Activated naive CD4-positive, alpha-beta T cell (primary cell): ENCODE data around the gene ABLIM2.

Source experiments
- DNase-seq, 4 experiments: peaks; one replicate each; lab custom pipeline; 2025; lab: John Stamatoyannopoulos, UW

Gene ABLIM2

GRCh38 chr4:8103421-8104390, 54.9 kb downstream of the ABLIM2 start:
- no peak for DNase-seq

DNA sequence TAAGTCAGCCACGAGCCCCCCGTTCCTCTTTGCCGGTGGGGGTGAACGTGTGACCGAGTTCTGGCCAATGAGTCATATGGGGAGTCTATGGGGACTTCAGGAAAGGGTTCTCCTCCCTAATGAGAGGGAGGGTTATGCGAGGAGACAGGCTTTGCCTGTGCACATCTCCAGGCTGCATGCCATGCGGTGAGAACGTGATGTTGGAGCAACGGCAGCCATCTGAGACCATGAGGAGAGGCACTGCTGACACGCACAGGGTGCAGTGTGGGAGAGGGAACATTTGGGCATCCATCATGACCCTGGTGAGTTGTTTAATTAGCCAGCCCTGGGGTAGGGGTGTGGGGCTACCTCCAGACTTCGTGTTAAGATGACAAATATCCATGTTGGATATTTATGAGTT, 55.8 kb downstream of the ABLIM2 start:
- DNase-seq: no peak

GRCh38 chr4:8102076-8102355, 56.6 kb downstream of the ABLIM2 start:
- DNase-seq: no peak

GRCh38 chr4:8101213-8102075, 57.2 kb downstream of the ABLIM2 start:
- no peak for DNase-seq

DNA sequence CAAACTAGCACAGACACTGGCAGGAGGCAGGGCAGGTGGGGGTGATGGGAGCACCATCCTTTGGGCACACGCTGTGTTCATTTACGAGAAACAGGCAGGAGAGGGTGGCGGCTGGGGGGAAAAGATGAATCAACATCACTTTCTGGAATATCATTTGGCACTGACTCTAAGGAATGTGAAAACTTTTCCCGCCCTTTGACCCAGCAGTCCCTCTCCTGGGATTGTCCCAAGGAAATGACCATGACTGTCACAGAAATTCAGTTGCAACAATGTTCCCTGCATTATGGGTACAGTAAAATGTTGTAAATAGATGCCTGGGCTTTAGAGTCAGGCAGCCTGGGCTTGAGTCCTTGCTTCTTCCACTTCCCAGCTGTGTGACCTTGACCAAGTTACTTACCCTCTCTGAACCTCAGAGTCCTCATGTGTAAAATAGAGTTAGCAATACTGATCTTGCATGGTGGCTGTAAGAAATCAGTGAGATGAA, 58.6 kb downstream of the ABLIM2 start:
- no peak for DNase-seq

DNA sequence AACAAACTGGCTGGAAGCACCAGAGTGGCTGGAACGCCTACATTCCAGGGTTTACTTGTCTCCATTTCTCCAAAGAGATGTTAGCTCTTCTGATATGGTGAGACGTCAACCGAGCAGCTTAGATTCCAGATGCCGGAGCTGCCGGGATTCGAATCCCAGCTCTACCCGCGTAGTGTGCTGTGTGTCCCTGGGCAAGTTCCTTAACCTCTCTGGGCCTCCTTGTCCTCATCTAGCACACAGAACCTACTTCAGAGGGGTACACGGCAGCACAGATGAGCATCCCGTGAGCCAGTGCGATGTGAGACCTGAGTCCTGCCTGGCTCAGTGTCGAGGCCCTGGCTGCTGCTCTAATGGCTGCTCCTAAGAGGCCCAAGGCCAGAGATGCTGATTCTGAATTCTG, 60.1 kb downstream of the ABLIM2 start:
- no peak for DNase-seq

DNA sequence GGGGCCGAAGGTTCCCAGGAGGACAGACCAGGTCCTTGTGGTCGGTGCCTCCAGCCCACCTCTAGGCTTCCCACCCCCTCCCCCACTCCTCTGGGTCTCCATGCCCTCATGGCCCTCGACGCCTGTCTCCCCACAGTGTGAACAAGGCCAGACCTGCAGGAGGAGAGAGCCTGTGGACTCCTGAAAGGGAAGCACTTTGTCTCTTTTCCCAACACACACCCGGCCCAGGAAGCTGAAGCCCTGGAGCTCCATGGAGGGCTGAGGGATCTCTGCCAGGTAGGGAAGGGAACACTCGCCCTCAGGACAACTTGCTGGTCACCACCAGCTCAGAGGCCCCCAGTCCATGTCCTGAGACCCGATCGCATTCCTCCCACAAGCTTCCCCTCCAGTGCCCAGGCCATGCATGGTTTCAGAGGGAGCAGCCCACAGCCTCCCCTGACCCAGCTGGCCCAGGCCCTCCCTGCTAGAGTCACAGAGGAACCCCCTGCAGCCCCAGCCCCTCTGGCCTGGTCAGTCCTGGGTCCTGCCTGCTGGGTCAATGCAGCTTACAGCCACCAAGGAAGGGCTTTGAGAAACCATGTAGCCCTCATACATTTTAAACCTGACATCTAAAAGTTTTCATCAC, 60.8 kb downstream of the ABLIM2 start:
- no peak for DNase-seq

DNA sequence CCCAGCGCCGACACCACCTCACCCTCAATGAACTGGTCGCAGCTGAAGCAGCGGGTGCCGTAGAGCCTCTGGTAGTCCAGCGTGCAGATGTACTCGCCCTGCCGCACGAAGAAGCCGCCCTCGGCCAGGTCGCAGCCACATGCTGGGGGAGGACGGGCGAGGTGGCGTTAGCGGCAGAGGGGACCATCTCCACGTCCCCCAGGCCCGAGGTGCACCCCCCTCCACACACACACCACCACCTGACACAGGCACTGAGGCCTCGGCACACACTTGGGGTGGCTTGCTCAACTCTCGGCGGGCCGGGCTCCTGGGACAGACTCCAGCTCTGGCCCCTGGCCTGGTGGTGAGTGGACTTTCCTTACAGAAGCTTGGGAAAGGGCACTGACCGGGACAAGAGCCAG, 61.5 kb downstream of the ABLIM2 start:
- no peak for DNase-seq

- DNase-seq: no peak
These were observed 61.9 kb downstream of the ABLIM2 start for GRCh38 chr4:8096690-8097061.

DNA sequence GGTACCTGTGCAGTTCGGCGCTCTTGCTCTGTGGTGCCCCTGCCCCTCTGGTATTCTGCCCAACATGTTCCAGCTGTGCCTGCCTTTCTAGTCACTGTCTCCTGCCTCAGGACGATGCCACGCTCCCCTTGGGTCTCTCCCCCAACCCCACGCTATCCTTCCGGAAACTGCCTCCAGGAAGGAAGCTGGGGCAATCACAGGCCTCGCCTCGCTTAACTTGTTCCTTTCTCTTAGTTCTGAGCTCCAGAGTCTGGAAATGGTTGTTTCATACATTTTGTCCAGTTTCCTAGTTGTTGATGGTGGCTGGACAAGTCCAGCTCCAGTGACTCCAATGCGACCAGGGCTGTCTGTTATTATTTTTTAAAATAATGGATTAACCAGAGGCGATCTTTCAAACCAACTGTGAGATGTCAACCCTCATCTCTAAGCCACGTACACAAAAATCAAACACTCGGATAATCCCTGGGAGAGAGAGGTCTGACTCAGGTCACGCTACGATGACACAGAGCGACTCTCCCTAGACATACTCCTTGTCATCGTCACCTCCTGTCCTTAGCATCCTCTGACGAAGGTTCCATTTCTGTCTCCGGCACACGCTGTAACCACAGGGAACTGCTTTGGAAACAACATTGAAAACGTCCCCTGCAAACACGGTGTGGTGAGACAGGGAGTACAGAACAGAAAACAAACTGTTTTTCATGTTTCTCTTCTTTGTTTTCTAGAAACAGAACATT, 62.5 kb downstream of the ABLIM2 start:
- DNase-seq: no peak

GRCh38 chr4:8093587-8094274, 64.9 kb downstream of the ABLIM2 start:
- no peak for DNase-seq

DNA sequence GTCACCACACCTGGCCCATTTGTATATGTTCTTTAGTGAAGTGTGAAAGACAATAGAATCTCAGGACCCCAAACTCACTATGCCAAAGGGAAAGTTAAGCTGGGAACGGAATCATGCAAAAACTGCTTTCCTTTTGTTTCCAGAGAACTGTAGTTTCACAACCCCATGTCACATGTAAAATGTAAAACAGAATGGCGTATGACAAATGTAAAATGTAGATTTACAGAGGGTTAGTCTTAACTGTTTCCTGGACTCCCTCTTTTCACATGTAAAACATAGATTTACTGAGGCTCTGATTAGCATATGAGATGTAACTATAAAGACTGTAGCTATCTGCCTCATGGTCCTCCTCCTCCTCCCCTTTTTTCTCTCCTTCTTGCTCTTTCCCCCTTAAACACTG, 66.3 kb downstream of the ABLIM2 start:
- no peak for DNase-seq

DNA sequence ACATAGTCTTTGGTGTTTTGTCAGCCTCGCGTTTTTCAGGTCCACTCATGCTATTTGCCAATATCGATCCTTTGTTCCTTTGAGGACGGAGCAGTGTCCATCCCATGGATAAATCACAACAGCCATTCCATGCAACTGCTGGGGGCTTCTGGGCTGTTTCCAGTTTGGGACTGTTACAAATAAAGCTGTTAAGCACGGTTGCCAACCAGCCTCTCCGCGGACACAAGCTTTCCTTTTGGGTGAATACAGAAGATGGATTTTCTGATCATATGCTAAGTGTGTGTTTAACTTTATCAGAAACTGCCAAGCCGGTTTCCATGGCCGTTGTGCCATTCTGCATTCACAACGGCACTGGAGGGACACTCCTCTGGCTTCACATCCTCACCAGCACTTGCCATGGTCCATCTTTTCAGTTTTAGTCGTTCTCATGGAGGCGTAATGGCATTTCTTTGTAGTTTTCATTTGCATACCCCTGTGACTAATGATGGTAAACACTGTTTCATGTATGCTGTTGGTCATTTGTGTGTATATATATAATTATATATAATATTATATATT, 67.8 kb downstream of the ABLIM2 start:
- no peak for DNase-seq

DNA sequence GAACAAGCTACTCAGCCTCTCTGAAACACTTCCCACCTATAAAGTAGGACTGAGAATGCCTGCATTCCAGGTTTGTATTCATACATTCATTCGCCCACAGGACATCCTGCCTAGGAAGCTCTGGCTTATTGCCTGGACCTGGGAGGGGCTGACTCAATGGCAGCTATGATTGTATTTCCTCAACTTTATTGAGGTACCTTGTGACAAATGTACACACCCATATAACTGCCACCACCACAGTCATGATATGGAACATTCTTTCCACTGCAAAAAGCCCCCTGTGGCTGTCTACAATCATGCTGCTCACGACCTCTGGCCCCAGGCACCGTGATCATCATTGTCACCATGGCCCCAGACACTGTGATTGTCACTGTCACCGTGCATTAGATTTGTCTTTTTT, 68.3 kb downstream of the ABLIM2 start:
- no peak for DNase-seq

DNA sequence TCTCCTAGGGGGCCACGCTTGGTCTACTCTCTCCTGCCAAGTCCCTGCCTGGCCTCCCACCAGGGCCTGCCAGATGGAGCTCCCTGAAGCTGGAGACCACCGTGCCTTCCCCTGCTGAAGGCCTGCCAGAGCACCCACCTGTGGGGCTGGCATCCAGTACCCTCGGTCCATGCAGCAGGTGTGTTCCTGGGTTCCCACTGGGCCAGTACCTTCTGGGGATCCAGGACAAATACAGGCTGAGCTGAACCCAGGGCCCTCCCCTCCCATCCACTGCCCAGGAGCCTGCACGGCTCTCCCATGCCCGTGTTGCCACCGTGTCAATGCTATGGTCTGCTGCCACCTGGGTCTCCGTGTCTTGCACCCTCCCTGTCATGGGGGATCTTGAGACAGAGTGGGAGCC, 68.8 kb downstream of the ABLIM2 start:
- DNase-seq: no peak

DNA sequence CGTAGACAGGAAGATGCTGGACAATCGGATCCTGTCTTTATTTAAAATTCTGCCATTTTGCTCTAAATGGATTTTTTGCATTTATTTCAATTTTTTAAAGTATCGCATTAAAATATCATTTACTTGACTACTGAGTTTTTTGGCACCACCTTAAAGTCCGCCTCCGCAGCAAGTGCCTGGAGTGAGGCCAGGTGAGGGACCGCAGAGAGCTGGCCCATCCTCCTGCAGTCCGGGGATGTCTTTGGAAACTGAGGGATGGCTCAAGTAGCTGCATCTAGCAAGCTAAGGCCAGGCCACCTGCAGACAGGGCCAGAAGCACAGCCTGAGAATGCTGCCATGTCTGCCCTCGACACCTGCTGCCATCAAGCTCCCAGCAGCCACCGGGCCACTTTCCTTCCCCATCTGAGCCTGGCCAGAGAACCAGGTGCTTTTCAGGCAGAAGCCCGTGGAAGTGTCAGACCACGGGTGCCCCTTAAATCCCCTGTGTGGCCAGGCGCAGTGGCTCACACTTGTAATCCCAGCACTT, 69.6 kb downstream of the ABLIM2 start:
- no peak for DNase-seq

DNA sequence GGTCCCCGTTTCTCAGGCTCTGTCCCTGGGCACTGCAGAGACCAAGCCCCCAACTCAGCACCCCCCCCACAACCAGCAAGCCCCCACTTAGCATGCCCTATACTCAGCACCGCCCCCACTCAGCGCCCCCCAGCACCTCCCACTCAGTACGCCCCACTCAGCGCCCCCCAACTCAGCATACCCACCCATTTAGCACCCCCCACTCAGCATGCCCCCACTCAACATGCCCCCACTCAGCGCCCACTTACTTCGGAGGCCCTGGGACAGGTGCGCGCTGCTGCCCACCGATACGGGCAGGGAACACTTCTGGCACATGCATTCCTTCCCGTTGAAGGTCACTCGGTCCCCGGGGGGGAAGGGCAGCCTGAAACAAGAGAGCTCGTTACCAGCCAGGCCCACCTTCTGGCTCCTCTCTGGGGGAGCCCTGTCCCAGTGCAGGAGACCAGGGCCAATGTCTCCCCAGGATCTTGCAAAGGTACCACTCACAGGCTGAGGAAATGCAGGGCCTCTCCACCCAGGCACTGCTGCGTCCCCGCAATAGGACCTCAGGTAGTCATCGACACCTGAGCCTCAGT, 70.6 kb downstream of the ABLIM2 start:
- no peak for DNase-seq

- no peak for DNase-seq
These were observed 71.7 kb downstream of the ABLIM2 start for GRCh38 chr4:8086783-8087445.

DNA sequence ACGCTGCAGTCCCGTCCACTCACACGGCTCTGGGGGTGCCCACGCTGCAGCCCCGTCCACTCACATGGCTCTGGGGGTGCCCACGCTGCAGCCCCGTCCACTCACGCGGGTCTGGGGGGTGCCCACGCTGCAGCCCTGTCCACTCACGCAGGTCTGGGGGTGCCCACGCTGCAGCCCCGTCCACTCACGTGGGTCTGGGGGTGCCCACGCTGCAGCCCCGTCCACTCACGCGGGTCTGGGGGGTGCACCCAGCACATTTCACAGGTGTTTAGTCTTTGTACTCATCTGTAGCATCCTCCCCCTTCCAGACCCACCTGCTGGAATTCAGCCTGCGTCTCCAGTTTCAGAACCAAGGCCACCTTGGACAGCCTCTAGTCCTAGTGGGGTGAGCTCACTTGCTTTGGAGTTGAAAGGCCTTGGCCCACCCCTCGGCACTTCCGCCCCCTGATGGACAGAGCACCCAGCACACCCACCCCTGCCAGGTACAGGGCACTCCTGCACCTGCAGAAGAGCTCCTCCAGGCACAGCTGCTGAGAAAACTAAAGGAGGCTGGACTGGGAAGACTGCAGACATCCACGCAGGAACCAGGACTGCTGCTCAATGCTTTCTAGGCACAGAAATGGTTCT, 73.0 kb downstream of the ABLIM2 start:
- DNase-seq: no peak
